Measurements from ENCODE around the gene CNTNAP2. TPM values are rescaled to one million over a fixed set of nuclear protein-coding genes. Genes with fewer than 3 reads are reported as not detected.

The CNTNAP2 gene
- total and polyA plus RNA-seq, 4 donors: 0.14 to 2.3 (median 1.1) TPM

GRCh38 chr7:146355216-146355615 lies 238.6 kb downstream of the CNTNAP2 start:
- Histone ChIP-seq H3K27ac (ENCODE audit: low read depth in 1 of 2, low read length in 2 of 2) (no peak overlapping the region), H3K9ac (ENCODE audit: low read depth in 1 of 2, low read length in 2 of 2) (no peak overlapping the region), H3K9me3 (ENCODE audit: control insufficient read depth in 4 of 4, low read length in 3 of 4) (no peaks in the 10 kb centered on the region), H3K4me3 (ENCODE audit: low read depth in 1 of 3, low read length in 3 of 3) (no peak overlapping the region), H3K36me3 (ENCODE audit: control insufficient read depth in 4 of 4, insufficient read depth in 3 of 4, low read depth in 1 of 4, low read length in 3 of 4) (no peaks in the 10 kb centered on the region), H3K4me1 (ENCODE audit: control insufficient read depth in 4 of 4, insufficient read depth in 4 of 4, low read length in 3 of 4) (no peaks in the 10 kb centered on the region), H3K27me3 (ENCODE audit: control insufficient read depth in 4 of 4, insufficient read depth in 4 of 4, low read length in 3 of 4) (no peaks in the 10 kb centered on the region)
- 74% methylated on average over 1 of the region's 1 CpG for WGBS
- no peak for TF ChIP-seq MAX (IDR thresholded peaks at IDR 0.05)
- no peak for TF ChIP-seq CTCF (IDR thresholded peaks at IDR 0.05; ENCODE audit: low read depth, low read length, missing input control)
- TF ChIP-seq ATF3 (IDR thresholded peaks at IDR 0.05): no peak
- no peak for TF ChIP-seq HNF4A (conservative IDR thresholded peaks at IDR 0.05)
- TF ChIP-seq RXRA (IDR thresholded peaks at IDR 0.05): no peak
- no peak for TF ChIP-seq GABPA (IDR thresholded peaks at IDR 0.05 in 1 of 2, conservative IDR thresholded peaks at IDR 0.05 in 1 of 2)
- no peak for TF ChIP-seq REST (IDR thresholded peaks at IDR 0.05)
- TF ChIP-seq FOXA1 (IDR thresholded peaks at IDR 0.05): no peak
- TF ChIP-seq NR2F2 (IDR thresholded peaks at IDR 0.05): no peak
- TF ChIP-seq FOXA2 (IDR thresholded peaks at IDR 0.05): no peak
- no peak for TF ChIP-seq TAF1 (conservative IDR thresholded peaks at IDR 0.05)
- TF ChIP-seq YY1 (IDR thresholded peaks at IDR 0.05): no peak
- no peak for TF ChIP-seq SP1 (IDR thresholded peaks at IDR 0.05)
- DNase-seq (ENCODE audit: low spot score): no peak

GRCh38 chr7:146359176-146359575 lies 242.6 kb downstream of the CNTNAP2 start:
- WGBS: 81% methylated on average over 2 of the region's 2 CpGs
- Histone ChIP-seq H3K4me3 (ENCODE audit: low read depth in 1 of 3, low read length in 3 of 3) (no peak overlapping the region), H3K36me3 (ENCODE audit: control insufficient read depth in 4 of 4, insufficient read depth in 3 of 4, low read depth in 1 of 4, low read length in 3 of 4) (no peaks in the 10 kb centered on the region), H3K4me1 (ENCODE audit: control insufficient read depth in 4 of 4, insufficient read depth in 4 of 4, low read length in 3 of 4) (no peaks in the 10 kb centered on the region), H3K9ac (ENCODE audit: low read depth in 1 of 2, low read length in 2 of 2) (no peak overlapping the region), H3K27me3 (ENCODE audit: control insufficient read depth in 4 of 4, insufficient read depth in 4 of 4, low read length in 3 of 4) (no peaks in the 10 kb centered on the region), H3K27ac (ENCODE audit: low read depth in 1 of 2, low read length in 2 of 2) (no peak overlapping the region), H3K9me3 (ENCODE audit: control insufficient read depth in 4 of 4, low read length in 3 of 4) (no peaks in the 10 kb centered on the region)
- TF ChIP-seq FOXA2 (IDR thresholded peaks at IDR 0.05): no peak
- TF ChIP-seq EGR1 (IDR thresholded peaks at IDR 0.05; ENCODE audit: low read depth in 2 of 2): no peak
- TF ChIP-seq GABPA (IDR thresholded peaks at IDR 0.05 in 1 of 2, conservative IDR thresholded peaks at IDR 0.05 in 1 of 2): no peak
- TF ChIP-seq MAX (IDR thresholded peaks at IDR 0.05): no peak
- TF ChIP-seq JUND (IDR thresholded peaks at IDR 0.05): no peak
- TF ChIP-seq TAF1 (conservative IDR thresholded peaks at IDR 0.05): no peak
- no peak for TF ChIP-seq CTCF (IDR thresholded peaks at IDR 0.05; ENCODE audit: low read depth, low read length, missing input control)
- TF ChIP-seq SP1 (IDR thresholded peaks at IDR 0.05): no peak
- no peak for TF ChIP-seq REST (IDR thresholded peaks at IDR 0.05)
- no peak for TF ChIP-seq HNF4G (IDR thresholded peaks at IDR 0.05)
- no peak for TF ChIP-seq ZBTB33 (IDR thresholded peaks at IDR 0.05)
- no peak for DNase-seq (ENCODE audit: low spot score)
